GM21515 (cell line): ENCODE data around the gene RPL15.
"Not testable (repeated sequence)": the region's sequence is repeated elsewhere in the genome, so short reads cannot be mapped to it uniquely, and the experiment has no call there.

Source experiments
- ATAC-seq: cut with Tn5 transposase; IDR thresholded peaks from one replicate; pipeline ENCODE4 v1.9.1; 2021; ENCODE audit not compliant: unreplicated experiment

The RPL15 gene

DNA sequence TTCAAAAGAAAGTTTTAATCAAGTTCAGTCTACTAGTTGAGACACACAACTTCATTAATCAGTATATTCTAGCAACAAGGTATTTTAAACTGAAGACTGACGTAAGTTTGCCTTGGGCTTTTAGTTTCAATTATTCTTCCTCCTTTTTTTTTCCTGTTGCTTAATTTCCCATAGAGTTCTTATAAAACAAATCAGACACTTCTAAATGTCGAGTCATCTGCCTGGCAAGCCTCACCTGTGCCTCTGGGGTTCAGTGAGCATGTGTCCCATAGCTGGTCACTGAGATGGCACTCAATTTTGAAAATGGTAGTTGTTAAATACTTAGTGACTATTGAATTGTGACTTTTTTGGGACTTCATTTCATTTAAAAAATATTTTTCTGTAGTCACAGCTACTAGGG lies 27.5 kb upstream of the RPL15 start:
- ATAC-seq: no peak

DNA sequence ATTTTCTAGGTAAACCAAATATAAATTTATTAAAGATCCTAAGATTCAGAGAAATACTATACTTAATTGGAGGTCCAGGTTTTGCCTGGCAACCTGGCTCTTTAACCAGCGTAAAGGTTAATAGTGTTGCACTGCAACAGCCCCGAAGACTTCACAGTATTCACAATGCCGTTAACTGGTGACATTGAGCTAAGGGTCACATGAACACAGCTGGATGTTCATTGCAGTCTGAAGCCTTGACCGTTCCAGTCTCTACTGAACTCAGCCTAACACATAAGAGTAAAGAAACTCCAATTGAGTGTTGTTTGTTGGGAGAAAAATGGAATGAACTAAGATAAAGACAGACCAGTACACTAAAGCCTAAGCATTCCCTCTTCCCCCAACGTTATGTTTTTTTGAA lies 27.0 kb upstream of the RPL15 start:
- no peak for ATAC-seq

DNA sequence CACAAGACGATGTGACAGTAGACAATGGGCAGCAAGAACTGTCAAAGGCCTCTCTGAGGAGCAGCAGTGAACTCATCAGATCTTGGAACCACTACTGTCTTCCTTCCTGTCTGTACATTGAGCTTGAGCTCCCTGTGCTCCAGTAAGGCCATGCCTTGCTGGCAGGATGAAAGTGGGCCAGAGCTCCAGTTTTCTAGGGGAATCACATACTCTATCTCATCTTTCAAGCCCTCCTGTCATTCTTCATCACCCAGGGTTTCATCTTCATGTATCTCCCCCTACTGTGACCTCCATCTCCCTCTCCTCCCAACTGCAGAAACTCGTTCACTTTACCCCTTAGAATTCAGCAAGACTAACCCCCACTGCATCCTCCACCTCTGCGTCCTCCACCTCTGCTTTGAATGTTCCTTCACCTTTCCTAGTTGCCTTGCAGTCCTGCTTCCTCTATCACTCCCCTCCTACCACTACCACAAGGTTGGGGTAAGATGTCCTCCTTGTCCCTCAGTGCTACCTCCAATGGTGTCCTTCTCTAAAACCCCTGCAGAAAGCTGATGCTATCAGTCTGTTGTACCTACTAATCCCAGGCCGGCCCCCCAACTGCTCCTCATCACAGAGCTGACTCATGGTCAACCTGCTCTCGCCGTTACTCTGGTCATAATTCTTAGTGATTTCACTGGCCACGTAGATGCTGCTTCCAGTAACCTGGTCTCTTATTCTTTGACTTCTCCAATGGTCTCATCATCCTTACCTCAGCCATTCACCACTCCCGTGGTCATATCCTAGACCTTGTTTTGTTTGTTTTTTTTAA lies 22.5 kb upstream of the RPL15 start:
- ATAC-seq: no peak

DNA sequence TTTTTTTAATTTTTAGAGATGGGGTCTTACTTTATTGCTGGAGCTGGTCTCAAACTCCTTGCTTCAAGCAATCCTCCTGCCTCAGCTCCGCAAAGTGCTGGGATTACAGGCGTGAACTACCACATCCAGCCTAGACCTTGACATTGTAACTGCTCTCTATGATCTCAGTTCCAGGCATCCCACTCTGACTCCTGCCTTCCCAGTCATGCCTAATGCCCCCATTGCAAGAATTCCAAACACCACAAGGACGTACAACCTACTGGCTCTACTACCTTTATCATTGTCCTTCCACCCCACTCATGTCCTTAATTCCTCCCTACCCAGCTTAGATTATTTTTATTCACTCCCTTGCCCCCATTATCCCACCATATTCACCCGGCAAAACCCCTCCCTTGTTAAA lies 21.8 kb upstream of the RPL15 start:
- no peak for ATAC-seq

DNA sequence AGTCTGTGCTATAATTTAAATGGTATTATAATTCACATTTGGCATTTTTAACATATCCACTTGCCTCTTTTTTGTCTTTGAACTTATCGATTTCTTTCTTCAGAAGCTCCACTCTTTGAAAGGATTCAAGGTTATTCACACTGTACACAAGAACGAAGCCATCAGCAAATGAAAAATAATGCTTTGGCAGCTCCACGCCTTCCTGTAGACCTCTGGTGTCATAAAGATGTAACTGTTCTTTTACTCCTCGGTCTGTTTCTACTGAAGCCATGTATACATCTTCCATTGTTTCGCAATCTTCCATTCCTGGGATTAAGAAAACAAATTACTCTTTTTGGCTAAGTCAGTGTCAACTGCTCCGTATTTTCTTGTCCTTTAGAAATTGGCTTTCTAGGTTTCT lies 16.2 kb upstream of the RPL15 start:
- no peak for ATAC-seq

DNA sequence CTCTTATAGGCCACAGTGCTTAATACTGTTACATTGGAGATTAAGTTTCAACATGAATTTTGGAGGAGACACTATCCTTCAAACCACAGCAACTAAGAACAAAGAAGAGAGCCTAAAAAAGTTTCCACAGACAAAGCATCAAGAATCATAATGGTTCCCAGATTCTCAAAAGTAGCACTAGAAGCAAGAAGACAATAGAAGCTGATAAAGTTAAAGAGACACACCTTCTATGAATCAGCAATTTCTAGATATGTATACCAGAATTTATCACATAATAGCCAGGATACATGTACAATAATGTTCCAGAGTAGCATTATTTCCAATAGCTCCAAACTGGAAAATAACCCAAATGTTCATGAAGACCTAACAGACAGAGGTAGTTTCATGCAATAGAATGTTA lies 12.4 kb upstream of the RPL15 start:
- no peak for ATAC-seq

DNA sequence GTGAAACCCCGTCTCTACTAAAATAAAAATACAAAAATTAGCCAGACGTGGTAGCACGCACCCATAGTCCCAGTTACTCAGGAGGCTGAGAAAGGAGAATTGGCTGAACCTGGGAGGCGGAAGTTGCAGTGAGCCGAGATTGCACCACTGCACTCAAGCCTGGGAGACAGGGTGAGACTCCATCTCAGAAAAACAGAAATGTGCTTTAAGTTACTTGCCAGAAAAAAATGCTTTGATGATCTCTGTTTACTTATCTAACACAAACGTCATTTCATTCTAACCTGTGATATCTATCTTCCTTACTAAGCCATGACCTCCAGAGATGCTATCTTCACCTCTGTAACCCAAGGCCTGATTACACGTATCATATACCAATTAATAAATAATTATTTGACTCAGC lies 7.6 kb upstream of the RPL15 start:
- no peak for ATAC-seq

DNA sequence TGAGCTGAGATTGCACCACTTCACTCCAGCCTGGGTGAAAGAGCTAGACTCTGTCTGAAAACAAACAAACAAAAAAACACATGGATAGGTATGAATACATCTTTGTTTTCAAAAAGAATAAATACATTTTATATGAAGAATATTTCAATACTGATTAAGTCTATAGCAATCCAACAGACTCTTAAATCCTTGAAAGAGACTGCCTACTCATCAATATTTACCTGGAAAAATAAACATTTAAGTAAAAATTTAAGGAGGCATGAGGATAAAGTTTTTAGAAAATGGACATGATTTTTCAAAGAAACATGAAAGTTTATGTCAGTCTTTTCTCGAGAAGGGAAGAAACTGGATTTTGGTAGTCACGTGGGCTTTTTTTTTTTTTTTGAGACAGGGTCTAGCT lies 5.5 kb upstream of the RPL15 start:
- no peak for ATAC-seq

DNA sequence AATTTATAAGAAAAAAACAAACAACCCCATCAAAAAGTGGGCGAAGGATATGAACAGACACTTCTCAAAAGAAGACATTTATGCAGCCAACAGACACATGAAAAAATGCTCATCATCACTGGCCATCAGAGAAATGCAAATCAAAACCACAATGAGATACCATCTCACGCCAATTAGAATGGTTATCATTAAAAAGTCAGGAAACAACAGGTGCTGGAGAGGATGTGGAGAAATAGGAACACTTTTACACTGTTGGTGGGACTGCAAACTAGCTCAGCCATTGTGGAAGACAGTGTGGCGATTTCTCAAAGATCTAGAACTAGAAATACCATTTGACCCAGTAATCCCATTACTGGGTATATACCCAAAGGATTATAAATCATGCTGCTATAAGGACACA lies 4.6 kb upstream of the RPL15 start:
- not testable (repeated sequence) for ATAC-seq

DNA sequence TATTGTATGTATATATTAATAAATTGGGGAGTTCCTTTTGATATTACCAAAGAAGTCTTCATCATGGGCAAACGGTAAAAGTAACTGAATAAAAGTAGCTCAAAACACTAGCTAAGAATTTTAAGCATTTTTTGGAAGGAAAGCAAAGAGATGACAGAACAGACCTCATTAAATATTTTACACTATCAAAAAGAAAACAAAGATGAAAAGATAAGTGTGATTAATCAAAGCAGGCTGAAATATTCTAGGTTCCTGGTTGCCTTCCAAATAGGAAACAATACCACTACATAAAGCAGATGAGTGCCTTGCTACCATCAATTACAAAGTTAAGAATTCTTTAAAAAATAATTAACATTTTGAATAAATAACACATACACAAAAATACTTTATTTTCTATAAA lies 3.8 kb upstream of the RPL15 start:
- no peak for ATAC-seq

DNA sequence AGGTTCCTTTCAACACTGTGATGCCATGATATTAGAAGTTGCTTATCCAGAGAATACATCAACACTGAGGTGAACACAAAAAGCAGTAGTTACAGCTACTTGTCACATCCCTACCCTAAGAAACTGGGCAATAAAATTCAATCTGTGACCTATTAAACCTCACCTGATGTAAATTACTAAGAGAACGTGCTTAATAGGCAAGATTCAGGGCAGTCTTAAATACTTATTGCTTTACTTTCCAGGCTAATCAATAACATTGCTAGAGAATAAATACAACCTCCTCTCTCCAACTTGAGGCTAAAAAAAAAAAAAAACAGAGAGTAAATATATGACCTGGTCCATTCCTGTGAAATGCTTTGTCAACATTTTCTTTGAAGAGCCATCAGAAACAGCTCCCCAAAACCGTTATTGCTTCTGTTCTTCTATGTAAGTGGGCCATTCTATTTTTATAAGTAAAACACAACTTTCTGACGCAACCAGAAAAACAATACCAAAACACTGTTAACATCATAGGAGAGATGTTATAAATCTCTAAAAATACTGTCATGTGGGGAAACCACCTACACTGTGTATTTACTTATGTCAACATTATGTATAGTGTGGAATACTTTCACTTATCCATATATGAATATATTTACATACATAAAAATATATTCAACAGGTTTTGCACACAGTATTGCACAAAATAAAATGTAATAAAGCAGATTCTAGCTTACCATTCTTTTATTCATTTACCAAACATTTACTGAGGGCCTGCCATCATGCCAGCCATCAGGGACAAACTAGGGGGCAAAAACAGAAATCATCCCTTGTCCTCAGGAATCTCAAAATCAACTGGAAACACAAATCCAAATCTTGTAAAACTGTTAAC lies 2.8 kb upstream of the RPL15 start:
- ATAC-seq: no peak

DNA sequence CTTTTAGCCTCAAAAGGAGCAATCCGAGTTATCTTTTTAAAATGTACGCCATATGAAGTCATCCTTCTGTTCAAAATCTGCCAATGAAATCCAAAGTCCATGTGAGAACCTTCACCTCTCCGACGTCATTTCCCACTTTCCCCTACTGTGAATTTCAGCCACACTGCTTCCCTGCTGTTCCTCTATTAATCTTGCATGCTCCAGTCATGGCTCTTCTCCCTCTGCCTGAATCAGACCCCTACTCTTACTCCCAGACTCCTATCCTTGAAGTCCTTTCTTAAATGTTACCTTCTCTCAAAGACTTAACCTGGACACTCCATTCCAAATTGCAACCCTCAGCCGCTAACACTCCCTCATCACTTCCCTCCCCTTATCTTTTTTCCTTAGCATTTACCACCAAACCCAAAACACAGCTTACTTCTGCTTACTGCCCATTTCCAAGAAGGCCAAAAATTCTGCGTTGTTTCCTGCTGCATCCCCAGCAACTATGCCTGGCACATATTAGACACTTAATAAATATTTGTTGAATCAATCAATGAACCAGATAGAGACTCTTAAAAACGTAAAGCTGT lies 1.3 kb upstream of the RPL15 start:
- ATAC-seq: no peak

DNA sequence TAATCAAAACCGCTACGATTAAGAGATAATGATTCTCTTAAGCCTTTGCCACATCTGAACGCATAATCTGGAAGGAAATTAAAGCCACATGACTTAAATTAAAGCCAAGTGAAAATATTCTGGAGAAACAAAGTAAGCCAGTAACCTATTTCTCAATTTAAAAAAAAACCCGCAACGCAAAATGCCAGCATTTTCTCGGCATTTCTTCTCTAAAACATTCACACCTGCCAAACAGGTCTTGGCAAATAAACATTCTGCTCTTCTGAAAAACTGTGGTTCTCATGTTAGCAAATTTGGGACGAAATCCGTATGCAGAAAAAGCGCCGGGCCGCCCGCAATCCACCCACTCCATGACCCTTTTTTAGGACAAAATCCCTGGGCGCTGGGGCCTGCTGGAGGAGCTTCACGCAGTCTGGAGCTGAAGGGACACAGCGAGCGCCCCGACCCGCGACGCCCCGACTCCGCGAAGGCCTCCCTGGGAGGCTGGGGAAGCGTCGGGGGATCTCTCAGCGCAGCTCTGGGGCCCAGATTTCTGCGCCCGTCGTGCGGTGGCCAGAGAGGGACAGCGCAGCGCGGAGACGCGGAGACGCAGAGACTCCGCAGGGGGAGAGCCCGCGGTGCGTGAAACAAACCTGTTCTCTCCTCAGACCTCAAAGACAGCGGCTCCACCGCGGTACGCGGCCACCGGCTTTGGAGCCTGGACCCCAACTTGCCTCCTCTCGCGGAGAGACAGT lies 613 bp upstream of the RPL15 start:
- ATAC-seq: peak; percentile 46

DNA sequence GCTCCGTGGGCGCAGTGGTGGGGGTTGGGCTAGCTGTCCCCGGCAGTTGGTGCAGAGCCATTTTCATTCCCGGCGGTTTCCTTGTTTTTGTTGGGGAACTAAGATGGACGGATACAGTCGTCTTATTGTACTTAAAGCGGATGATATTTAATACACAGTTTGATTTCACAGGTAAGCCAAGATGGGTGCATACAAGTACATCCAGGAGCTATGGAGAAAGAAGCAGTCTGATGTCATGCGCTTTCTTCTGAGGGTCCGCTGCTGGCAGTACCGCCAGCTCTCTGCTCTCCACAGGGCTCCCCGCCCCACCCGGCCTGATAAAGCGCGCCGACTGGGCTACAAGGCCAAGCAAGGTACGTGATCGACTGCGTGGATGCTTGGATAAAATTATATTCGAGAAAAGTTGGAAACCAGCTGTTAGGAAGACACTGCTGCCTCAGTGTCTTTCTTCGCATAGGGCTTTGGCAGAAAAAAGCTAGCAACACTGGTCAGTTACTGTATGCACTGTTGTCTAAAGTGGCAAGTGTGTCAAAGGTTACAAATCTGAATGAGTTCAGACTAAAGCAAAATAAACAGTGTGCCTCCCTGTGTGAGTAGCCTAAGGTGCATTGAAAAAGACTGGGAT lies 859 bp downstream of the RPL15 start:
- not testable (repeated sequence) for ATAC-seq

DNA sequence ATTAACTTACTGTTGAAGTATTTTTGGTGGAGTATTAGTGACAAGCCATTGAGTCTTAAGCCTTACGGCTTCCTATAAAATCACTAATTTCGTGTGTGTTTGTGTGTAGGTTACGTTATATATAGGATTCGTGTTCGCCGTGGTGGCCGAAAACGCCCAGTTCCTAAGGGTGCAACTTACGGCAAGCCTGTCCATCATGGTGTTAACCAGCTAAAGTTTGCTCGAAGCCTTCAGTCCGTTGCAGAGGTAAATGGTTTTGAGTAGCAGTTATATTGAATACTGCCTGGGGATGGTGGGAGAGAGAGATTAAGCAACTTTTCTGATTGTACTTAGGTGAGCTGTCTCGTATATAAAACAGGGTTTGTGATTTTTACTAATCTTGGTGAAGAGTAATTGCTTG lies 1.4 kb downstream of the RPL15 start:
- not testable (repeated sequence) for ATAC-seq

DNA sequence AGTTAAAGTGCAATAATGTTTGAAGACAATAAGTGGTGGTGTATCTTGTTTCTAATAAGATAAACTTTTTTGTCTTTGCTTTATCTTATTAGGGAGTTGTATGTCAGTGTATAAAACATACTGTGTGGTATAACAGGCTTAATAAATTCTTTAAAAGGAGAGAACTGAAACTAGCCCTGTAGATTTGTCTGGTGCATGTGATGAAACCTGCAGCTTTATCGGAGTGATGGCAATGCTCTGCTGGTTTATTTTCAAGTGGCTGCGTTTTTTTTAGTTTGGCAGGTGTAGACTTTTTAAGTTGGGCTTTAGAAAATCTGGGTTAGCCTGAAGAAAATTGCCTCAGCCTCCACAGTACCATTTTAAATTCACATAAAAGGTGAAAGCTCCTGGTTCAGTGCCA lies 2.7 kb downstream of the RPL15 start:
- ATAC-seq: no peak

DNA sequence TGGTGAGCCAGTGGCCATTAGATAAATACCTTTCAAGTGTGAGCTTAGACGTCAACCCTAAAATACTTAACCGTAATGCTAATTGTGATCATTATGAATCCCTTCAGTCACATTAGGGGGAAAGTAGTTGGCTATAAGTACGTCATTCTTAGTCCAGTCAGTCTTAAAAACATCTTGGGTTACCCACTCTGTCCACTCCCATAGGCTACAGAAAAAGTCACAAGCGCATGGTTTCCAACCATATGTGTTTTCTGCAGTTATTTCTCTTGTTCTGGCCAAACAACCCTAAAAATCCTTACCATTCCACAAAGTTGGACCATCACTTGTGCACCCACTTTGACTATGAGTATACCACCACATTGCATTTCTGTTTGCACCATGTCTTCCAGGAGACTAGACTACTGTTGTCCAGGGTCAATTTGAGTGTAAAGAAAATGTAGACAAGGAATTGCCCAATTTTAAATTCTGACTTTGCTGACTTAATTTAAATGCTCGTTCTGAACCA lies 3.3 kb downstream of the RPL15 start:
- ATAC-seq: no peak

DNA sequence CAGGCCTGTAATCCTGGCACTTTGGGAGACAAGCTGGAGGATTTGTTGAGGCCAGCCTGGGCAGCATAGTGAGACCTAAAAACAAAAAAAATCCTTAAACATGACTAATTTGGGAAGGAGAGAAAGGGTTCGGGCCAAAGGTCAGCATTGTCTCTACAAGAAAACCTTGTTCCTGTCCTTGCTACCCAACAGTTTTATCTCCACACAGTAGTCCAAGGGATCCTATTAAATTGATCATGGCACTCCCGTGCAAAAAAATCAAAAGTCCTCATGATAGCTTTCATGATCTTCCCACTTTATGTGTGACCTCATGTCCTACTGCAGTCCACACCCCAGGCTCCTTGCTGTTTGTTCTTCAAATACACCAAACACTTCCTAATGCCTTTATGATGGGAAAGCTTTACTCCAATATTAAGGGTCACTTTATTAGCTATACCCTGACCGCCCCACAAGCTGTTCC lies 4.2 kb downstream of the RPL15 start:
- ATAC-seq: no peak

DNA sequence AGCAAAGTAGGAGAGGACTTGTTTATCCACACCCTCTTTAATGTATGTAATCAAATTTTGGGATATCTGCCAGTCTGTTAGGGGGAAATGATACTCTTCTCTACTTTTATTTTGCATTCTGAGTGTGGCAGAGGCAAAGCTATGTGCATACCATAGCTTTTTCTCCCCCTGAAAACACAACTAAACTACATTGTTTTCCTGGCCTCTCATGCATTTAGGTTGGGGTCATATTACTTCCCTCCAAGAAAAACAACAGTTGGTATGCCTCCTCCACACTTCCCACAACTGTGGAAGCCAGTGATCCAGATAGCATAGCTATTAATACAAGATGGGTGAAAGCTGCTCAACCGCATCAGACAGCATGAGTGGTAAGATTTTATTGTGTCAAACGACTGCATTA lies 6.9 kb downstream of the RPL15 start:
- ATAC-seq: no peak

DNA sequence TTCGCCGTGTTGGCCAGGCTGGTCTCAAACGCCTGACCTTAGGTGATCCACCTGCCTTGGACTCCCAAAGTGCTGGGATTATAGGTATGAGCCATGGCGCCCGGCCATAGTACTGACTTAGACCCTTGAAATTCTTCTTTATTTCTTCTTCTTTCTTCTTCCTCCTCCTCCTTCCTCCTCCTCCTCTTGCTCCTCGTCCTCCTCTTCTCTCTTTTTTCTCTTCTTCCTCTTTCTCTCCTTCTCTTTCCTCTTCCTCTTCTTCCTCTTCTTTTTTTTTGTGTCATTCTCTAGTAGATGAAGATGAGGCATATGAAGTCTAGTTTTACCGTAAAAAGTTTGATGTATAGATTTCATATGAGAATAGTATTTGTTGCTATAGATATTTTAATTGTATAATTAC lies 9.3 kb downstream of the RPL15 start:
- no peak for ATAC-seq

DNA sequence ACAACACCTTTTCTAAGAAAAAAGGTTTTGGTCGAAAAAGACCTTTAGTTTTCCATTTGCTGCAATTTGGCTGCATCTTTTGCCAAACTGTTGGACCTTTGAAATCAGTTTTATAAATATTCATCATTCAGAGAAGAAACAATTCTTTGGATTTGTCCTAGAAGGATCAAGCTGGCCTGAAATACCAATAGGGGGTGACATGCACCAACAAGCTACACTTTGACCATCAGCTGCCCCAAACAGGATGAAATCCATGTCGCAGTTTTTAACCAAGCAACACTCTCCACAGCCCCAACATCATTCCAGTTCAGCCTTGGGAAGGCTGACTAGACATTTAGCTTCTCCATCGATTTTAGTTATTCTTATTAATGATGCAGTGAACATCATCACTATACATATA lies 9.8 kb downstream of the RPL15 start:
- no peak for ATAC-seq
